Nephron (organoid): ENCODE results near the gene PLN.

Source experiments
- H3K27ac Mint-ChIP-seq, 3 experiments: 2 replicates each; pipeline ENCODE4 v1.8.0; 2020; ENCODE audit warnings: mixed read lengths in 3 of 3, mild to moderate bottlenecking in 2 of 3, moderate library complexity in 1 of 3
- H3K27me3 Mint-ChIP-seq: 2 replicates; pipeline ENCODE4 v1.8.0; 2021; ENCODE audit warnings: low read depth, mild to moderate bottlenecking, moderate library complexity, mixed read lengths
- H3K36me3 Mint-ChIP-seq: 2 replicates; pipeline ENCODE4 v1.8.0; 2020; ENCODE audit warnings: low read depth, mixed read lengths
- H3K4me1 Mint-ChIP-seq: 2 replicates; pipeline ENCODE4 v1.8.0; 2020; ENCODE audit warnings: mixed read lengths
- H3K4me3 Mint-ChIP-seq, 3 experiments: 2 replicates each; pipeline ENCODE4 v1.8.0; 2020; ENCODE audit warnings: mild to moderate bottlenecking in 3 of 3, mixed read lengths in 3 of 3, moderate library complexity in 2 of 3
- H3K9me3 Mint-ChIP-seq: 2 replicates; pipeline ENCODE4 v1.8.0; 2020; ENCODE audit warnings: mixed read lengths
- TF ChIP-seq, protein P1 (sequence below), 3 experiments: fragments of 200-600 bp; sonication (generic); IDR thresholded peaks; one replicate each; pipeline ENCODE4 v1.5.0; 2021; ENCODE audit warnings: antibody characterized with exemption in 3 of 3; ENCODE audit not compliant: unreplicated experiment in 3 of 3

Gene PLN

DNA sequence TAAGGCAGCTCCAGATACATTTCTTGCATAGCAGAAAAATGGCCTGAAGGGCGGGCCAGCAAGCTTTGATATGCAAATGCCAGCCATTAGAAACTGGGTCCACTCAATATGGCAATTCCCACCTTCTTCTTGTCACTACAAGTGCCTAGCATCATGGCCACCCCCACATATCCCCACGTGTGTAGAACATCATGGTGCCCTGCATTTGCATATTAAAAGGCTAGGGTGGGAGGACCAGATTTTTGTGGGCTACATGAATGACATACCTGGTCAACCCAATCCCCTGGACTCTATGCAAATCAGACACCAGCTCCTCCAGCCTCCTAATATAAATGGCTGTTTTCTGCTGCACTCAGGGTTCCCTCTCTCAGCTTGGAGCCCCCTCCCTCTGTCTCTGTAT lies 31.7 kb downstream of the PLN start:
- H3K27ac Mint-ChIP-seq: no peak overlapping the region
- TF ChIP-seq, protein P1, sequence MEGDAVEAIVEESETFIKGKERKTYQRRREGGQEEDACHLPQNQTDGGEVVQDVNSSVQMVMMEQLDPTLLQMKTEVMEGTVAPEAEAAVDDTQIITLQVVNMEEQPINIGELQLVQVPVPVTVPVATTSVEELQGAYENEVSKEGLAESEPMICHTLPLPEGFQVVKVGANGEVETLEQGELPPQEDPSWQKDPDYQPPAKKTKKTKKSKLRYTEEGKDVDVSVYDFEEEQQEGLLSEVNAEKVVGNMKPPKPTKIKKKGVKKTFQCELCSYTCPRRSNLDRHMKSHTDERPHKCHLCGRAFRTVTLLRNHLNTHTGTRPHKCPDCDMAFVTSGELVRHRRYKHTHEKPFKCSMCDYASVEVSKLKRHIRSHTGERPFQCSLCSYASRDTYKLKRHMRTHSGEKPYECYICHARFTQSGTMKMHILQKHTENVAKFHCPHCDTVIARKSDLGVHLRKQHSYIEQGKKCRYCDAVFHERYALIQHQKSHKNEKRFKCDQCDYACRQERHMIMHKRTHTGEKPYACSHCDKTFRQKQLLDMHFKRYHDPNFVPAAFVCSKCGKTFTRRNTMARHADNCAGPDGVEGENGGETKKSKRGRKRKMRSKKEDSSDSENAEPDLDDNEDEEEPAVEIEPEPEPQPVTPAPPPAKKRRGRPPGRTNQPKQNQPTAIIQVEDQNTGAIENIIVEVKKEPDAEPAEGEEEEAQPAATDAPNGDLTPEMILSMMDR (IDR thresholded peaks at IDR 0.05; ENCODE audit: unreplicated experiment in 3 of 3): no peak
- H3K9me3 Mint-ChIP-seq: peaks cover 45% of the 10 kb centered on the region
- H3K27me3 Mint-ChIP-seq: no peaks in the 10 kb centered on the region
- peaks cover 53% of the 10 kb centered on the region for H3K36me3 Mint-ChIP-seq
- H3K4me3 Mint-ChIP-seq: no peak overlapping the region
- H3K4me1 Mint-ChIP-seq: peaks cover 4% of the 10 kb centered on the region

DNA sequence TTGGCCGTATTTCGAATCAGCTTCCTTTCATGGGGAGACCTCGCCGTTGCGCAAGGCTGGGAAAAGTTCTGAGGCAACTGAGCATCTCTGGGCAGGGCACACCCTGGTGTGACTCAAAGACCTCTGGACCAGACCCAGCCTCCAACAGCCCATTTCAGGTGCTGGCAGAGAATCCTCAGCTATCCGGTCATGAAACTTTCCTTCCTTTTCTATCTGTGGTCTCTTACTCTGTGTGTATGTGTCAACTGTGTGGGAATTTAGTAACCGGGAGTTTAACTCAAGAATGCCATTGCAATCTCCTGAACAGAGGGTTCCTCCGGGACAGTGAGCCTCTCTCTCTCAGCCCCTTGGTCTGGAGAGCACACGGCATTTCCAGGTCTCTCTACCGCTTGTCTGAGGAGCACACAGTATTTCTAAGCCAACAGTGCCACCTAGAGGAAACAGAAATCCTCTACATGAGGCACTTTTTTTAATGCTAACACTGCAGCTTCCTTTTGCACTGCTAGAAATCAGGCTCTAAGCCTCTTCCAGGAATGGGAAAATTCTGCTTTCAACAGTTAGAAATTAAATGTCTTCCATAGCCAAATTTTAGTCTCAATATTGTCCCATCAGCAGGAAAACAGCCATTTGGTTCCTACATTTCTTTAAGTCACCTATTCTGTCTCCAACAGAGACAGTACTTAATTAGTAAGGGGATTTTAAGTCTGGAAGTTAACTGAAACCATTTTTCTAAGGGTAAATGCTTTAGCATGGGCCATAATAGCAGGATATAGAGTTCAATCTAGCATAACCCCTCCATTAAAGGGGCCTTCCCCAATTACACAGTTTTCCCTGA lies 32.7 kb downstream of the PLN start:
- H3K4me3 Mint-ChIP-seq: no peak overlapping the region
- H3K4me1 Mint-ChIP-seq: peaks cover 4% of the 10 kb centered on the region
- peaks cover 37% of the 10 kb centered on the region for H3K9me3 Mint-ChIP-seq
- H3K27me3 Mint-ChIP-seq: no peaks in the 10 kb centered on the region
- TF ChIP-seq, protein P1 (IDR thresholded peaks at IDR 0.05; ENCODE audit: unreplicated experiment in 3 of 3): peak; percentile 59 to 78 (median 65)
- H3K27ac Mint-ChIP-seq: no peak overlapping the region
- H3K36me3 Mint-ChIP-seq: peaks cover 43% of the 10 kb centered on the region

DNA sequence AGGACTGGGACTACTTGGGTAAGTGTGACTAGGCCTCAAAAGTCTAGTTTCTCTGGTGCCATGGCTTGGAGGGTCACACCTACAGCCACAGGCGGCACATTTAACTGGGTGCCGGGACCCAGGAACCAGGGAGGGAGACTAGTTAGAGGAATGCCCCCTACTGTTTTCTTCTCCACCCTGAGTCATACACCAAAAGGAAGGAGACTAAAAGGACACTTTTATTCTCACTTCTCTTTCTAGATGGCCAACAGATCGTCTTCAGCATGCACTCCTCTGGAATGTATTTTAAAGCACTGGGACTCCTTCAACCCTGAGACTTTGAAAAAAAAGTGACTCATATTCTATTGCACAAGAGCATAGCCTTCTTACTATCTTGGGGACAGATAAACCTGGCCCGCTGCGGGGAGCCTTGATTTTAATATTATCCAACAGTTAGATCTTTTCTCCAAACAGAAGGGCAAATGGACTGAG lies 33.4 kb downstream of the PLN start:
- peaks cover 30% of the 10 kb centered on the region for H3K9me3 Mint-ChIP-seq
- peaks cover 4% of the 10 kb centered on the region for H3K4me1 Mint-ChIP-seq
- TF ChIP-seq, protein P1 (IDR thresholded peaks at IDR 0.05; ENCODE audit: unreplicated experiment in 3 of 3): no peak
- H3K27me3 Mint-ChIP-seq: no peaks in the 10 kb centered on the region
- peaks cover 36% of the 10 kb centered on the region for H3K36me3 Mint-ChIP-seq
- no peak overlapping the region for H3K4me3 Mint-ChIP-seq
- H3K27ac Mint-ChIP-seq: no peak overlapping the region

DNA sequence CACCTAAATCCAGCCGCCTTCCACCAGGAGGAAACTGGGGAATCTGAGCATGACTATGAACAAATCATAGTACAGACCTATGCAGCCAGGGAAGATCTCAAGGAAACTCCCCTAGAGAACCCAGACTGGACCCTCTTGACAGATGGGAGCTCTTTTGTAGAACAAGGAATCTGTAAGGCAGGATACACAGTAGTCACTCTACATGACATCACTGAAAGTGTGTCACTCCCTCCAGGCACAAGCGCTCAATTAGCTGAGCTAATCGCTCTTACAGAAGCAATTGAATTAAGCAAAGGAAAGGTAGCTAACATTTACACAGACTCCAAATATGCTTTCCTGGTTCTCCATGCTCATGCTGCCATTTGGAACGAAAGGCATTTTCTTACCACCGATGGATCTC lies 36.8 kb downstream of the PLN start:
- peaks cover 7% of the 10 kb centered on the region for H3K9me3 Mint-ChIP-seq
- no peak overlapping the region for H3K27ac Mint-ChIP-seq
- TF ChIP-seq, protein P1 (IDR thresholded peaks at IDR 0.05; ENCODE audit: unreplicated experiment in 3 of 3): no peak

DNA sequence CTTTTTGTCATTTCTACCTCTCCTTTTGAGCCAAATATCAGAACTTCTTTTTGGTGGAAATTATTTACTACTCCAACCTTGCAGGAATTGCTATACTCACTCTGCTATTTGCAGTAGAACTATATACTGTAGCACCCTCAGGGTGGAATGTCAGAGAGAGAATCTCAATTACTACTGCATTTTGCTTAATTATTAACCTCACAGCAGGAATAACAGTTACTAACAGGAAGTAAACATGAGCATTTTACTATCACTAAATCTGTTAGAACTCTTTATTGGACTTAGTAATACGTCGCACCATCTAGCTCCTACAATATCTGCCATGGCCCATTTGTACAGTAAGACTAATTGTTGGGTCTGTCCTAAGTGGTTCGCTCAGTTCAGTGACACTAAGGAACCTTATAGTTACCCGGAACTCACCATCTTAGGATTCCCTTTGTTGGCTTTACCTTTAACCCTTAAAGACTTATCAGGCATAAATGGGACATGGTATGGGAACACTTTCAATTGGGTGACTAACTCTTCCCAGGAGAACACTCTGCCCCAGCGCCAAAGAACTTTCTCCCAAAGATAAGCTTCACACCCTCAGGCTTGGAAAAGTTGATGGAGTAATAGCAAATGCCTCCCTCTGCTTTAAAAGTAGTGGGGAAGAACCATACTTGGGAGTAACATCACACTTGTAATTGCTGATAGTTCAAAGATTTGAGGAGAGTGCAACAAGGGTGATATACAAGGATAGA lies 38.8 kb downstream of the PLN start:
- no peaks in the 10 kb centered on the region for H3K9me3 Mint-ChIP-seq
- no peak overlapping the region for H3K4me3 Mint-ChIP-seq
- H3K27me3 Mint-ChIP-seq: no peaks in the 10 kb centered on the region
- H3K36me3 Mint-ChIP-seq: no peaks in the 10 kb centered on the region
- TF ChIP-seq, protein P1 (IDR thresholded peaks at IDR 0.05; ENCODE audit: unreplicated experiment in 3 of 3): no peak
- peaks cover 26% of the 10 kb centered on the region for H3K4me1 Mint-ChIP-seq
- H3K27ac Mint-ChIP-seq: peak overlapping the region in 1 of 3 experiments; percentile 64

More for the DNA sequence above, 36.8 kb downstream of the PLN start:
- Mint-ChIP-seq H3K4me1 (peaks cover 14% of the 10 kb centered on the region), H3K4me3 (no peak overlapping the region), H3K36me3 (peaks cover 10% of the 10 kb centered on the region), H3K27me3 (no peaks in the 10 kb centered on the region)
